ENCODE results near the gene OR4C45. TPM values are rescaled to one million over a fixed set of nuclear protein-coding genes. Genes with fewer than 3 reads are reported as not detected.

The OR4C45 gene
- total and polyA plus RNA-seq, 9 of the 15 experiments (the other 6 are each of a cell fraction or from before 2014, with no cell fraction given): not detected

DNA sequence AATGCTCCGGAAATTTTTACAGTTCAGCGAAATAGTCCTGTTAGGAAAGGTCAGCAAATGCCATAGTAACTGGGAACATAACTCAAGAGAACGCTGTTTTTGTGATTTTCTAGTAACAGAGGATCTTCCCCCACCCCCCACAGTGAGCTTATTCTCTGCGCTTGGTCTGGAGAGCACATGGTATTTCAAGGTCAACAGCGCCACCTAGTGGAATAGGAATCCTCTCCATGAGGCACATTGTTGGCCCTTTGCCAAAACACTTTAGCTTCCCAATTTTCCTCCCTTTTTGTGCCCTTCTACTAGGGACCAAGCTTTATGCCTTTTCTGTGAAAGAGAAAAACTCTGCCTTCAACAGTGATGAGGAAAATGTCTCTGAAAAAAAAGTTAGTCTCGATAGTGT is 37.1 kb upstream of the OR4C45 start (continued):
- TF ChIP-seq, protein P1, sequence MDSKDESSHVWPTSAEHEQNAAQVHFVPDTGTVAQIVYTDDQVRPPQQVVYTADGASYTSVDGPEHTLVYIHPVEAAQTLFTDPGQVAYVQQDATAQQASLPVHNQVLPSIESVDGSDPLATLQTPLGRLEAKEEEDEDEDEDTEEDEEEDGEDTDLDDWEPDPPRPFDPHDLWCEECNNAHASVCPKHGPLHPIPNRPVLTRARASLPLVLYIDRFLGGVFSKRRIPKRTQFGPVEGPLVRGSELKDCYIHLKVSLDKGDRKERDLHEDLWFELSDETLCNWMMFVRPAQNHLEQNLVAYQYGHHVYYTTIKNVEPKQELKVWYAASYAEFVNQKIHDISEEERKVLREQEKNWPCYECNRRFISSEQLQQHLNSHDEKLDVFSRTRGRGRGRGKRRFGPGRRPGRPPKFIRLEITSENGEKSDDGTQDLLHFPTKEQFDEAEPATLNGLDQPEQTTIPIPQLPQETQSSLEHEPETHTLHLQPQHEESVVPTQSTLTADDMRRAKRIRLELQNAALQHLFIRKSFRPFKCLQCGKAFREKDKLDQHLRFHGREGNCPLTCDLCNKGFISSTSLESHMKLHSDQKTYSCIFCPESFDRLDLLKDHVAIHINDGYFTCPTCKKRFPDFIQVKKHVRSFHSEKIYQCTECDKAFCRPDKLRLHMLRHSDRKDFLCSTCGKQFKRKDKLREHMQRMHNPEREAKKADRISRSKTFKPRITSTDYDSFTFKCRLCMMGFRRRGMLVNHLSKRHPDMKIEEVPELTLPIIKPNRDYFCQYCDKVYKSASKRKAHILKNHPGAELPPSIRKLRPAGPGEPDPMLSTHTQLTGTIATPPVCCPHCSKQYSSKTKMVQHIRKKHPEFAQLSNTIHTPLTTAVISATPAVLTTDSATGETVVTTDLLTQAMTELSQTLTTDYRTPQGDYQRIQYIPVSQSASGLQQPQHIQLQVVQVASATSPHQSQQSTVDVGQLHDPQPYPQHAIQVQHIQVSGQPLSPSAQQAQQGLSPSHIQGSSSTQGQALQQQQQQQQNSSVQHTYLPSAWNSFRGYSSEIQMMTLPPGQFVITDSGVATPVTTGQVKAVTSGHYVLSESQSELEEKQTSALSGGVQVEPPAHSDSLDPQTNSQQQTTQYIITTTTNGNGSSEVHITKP (IDR thresholded peaks at IDR 0.05; ENCODE audit: partially characterized antibody): no peak
- TF ChIP-seq, protein P2, sequence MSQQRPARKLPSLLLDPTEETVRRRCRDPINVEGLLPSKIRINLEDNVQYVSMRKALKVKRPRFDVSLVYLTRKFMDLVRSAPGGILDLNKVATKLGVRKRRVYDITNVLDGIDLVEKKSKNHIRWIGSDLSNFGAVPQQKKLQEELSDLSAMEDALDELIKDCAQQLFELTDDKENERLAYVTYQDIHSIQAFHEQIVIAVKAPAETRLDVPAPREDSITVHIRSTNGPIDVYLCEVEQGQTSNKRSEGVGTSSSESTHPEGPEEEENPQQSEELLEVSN (IDR thresholded peaks at IDR 0.05; ENCODE audit: borderline replicate concordance in 1 of 2, extremely low read depth in 1 of 2, insufficient read depth in 1 of 2, insufficient read length in 1 of 2, low read depth in 1 of 2, low read length in 1 of 2, poor library complexity in 1 of 2, severe bottlenecking in 1 of 2): no peak
- TF ChIP-seq NFIX (CRISPR knock-in tag; IDR thresholded peaks at IDR 0.05; ENCODE audit: low read depth) (peak; percentile 97), SMC3 (conservative IDR thresholded peaks at IDR 0.05; ENCODE audit: insufficient read depth, low read depth, low read length) (peak; percentile 67), PYGO2 (tag; IDR thresholded peaks at IDR 0.05) (no peak), ZNF551 (CRISPR knock-in tag; IDR thresholded peaks at IDR 0.05) (no peak), STAT5B (CRISPR knock-in tag; IDR thresholded peaks at IDR 0.05) (no peak)
- TF ChIP-seq, protein P3, sequence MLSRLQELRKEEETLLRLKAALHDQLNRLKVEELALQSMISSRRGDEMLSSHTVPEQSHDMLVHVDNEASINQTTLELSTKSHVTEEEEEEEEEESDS (CRISPR knock-in tag; IDR thresholded peaks at IDR 0.05): no peak
- TF ChIP-seq, protein P4, sequence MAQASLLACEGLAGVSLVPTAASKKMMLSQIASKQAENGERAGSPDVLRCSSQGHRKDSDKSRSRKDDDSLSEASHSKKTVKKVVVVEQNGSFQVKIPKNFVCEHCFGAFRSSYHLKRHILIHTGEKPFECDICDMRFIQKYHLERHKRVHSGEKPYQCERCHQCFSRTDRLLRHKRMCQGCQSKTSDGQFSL (CRISPR knock-in tag; IDR thresholded peaks at IDR 0.05): no peak
- TF ChIP-seq, protein P4 (tag; IDR thresholded peaks at IDR 0.05): no peak
- TF ChIP-seq, protein P5, sequence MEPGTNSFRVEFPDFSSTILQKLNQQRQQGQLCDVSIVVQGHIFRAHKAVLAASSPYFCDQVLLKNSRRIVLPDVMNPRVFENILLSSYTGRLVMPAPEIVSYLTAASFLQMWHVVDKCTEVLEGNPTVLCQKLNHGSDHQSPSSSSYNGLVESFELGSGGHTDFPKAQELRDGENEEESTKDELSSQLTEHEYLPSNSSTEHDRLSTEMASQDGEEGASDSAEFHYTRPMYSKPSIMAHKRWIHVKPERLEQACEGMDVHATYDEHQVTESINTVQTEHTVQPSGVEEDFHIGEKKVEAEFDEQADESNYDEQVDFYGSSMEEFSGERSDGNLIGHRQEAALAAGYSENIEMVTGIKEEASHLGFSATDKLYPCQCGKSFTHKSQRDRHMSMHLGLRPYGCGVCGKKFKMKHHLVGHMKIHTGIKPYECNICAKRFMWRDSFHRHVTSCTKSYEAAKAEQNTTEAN (CRISPR knock-in tag; IDR thresholded peaks at IDR 0.05): no peak

Measured in K562 (cell line).